HepG2 (cell line): Measurements from ENCODE around the gene PCDH12. TPM values are rescaled to one million over a fixed set of nuclear protein-coding genes. Genes with fewer than 3 reads are reported as not detected.

Source experiments
- CAMTA2 ChIP-seq: sonication (generic); formaldehyde crosslinking; IDR thresholded peaks from 2 replicates; pipeline ENCODE4 v1.4.0; 2020; ENCODE audit warnings: mild to moderate bottlenecking, missing genetic modification reagents, borderline replicate concordance
- HMG20B ChIP-seq: conservative IDR thresholded peaks from 2 replicates; pipeline ENCODE4 v1.6.1; 2016; ENCODE audit warnings: missing genetic modification reagents, missing compliant biosample characterization
- MYNN ChIP-seq: sonication (generic); formaldehyde crosslinking; IDR thresholded peaks from 2 replicates; pipeline ENCODE4 v1.4.0; 2020; ENCODE audit warnings: mild to moderate bottlenecking, low read depth, missing genetic modification reagents
- PLRG1 ChIP-seq: fragments of 450-650 bp; conservative IDR thresholded peaks from 2 replicates; pipeline ENCODE4 v1.6.1; 2016
- REL ChIP-seq: sonication (generic); formaldehyde crosslinking; conservative IDR thresholded peaks from 2 replicates; pipeline ENCODE4 v1.8.0; 2022; ENCODE audit warnings: mild to moderate bottlenecking, missing genetic modification reagents, moderate library complexity
- RELA ChIP-seq: sonication (generic); formaldehyde crosslinking; IDR thresholded peaks from 2 replicates; pipeline ENCODE4 v1.4.0; 2020; ENCODE audit warnings: missing genetic modification reagents
- SALL2 ChIP-seq: sonication (generic); formaldehyde crosslinking; IDR thresholded peaks from 2 replicates; pipeline ENCODE4 v1.8.1; 2023; ENCODE audit warnings: mild to moderate bottlenecking, missing genetic modification reagents, inconsistent platforms
- SMAD1 ChIP-seq: sonication (generic); formaldehyde crosslinking; IDR thresholded peaks from 2 replicates; pipeline ENCODE4 v1.4.0; 2020; ENCODE audit warnings: missing genetic modification reagents, low read depth, mild to moderate bottlenecking, borderline replicate concordance
- TSC22D2 ChIP-seq: sonication (generic); formaldehyde crosslinking; IDR thresholded peaks from 2 replicates; pipeline ENCODE4 v1.5.1; 2020; ENCODE audit warnings: missing genetic modification reagents, mild to moderate bottlenecking, borderline replicate concordance
- ZFAT ChIP-seq: sonication (generic); formaldehyde crosslinking; conservative IDR thresholded peaks from 2 replicates; pipeline ENCODE4 v1.8.1; 2023; ENCODE audit warnings: missing genetic modification reagents, inconsistent platforms
- ZNF224 ChIP-seq: sonication (generic); formaldehyde crosslinking; IDR thresholded peaks from 2 replicates; pipeline ENCODE4 v1.5.0; 2020; ENCODE audit warnings: mild to moderate bottlenecking, missing genetic modification reagents
- ZNF263 ChIP-seq: sonication (generic); formaldehyde crosslinking; IDR thresholded peaks from 2 replicates; pipeline ENCODE4 v1.4.0; 2020; ENCODE audit warnings: missing genetic modification reagents
- ZNF282 ChIP-seq: fragments of 450-650 bp; IDR thresholded peaks from 2 replicates; pipeline ENCODE4 v1.6.1; 2018; ENCODE audit not compliant: partially characterized antibody
- ZNF547 ChIP-seq: sonication (generic); formaldehyde crosslinking; IDR thresholded peaks from 2 replicates; pipeline ENCODE4 v1.5.1; 2020; ENCODE audit warnings: mild to moderate bottlenecking, missing genetic modification reagents
- ZNF570 ChIP-seq: sonication (generic); formaldehyde crosslinking; IDR thresholded peaks from 2 replicates; pipeline ENCODE4 v1.4.0; 2020; ENCODE audit warnings: mild to moderate bottlenecking, missing genetic modification reagents, borderline replicate concordance
- ZNF7 ChIP-seq: IDR thresholded peaks from 2 replicates; pipeline ENCODE4 v1.6.1; 2016; ENCODE audit warnings: missing biosample characterization, missing genetic modification reagents
- ZNF746 ChIP-seq: sonication (generic); formaldehyde crosslinking; IDR thresholded peaks from 2 replicates; pipeline ENCODE4 v1.8.0; 2022; ENCODE audit warnings: mild to moderate bottlenecking, missing genetic modification reagents
- ZNF768 ChIP-seq: sonication (generic); formaldehyde crosslinking; IDR thresholded peaks from 2 replicates; pipeline ENCODE4 v1.4.0; 2020; ENCODE audit warnings: missing genetic modification reagents
- polyA plus RNA-seq, 8 experiments: library from polyadenylated mRNA; depleted of rRNA in 3 of 8; stranded (reverse) in 7 of 8; unstranded in 1 of 8; fragments of >200 nt; fragmentation: Illumina TruSeq in 4 of 8; extraction: Trizol in 4 of 8; gene quantifications; 2 replicates each; pipeline versions ENCODE4 v1.2.1 to v1.2.3, GENCODE V29; 2011 to 2016; ENCODE audit warnings: low read depth in 4 of 8, missing spikeins in 1 of 8, mixed read lengths in 1 of 8; ENCODE audit not compliant: insufficient read depth in 1 of 8
- total RNA-seq, 5 experiments: library from RNA; depleted of rRNA; stranded (reverse); fragments of >200 nt; fragmentation: Illumina TruSeq; extraction: Trizol; gene quantifications; 2 replicates each; pipeline ENCODE4 v1.2.3, GENCODE V29; 2016; ENCODE audit warnings: low read depth in 1 of 5
- TF ChIP-seq, protein P1 (sequence below): sonication (generic); formaldehyde crosslinking; IDR thresholded peaks from 2 replicates; pipeline ENCODE4 v1.5.1; 2020; ENCODE audit warnings: missing genetic modification reagents, mild to moderate bottlenecking, borderline replicate concordance
- TF ChIP-seq, protein P2 (sequence below): sonication (generic); formaldehyde crosslinking; IDR thresholded peaks from 2 replicates; pipeline ENCODE4 v1.5.0; 2020; ENCODE audit warnings: missing genetic modification reagents
- TF ChIP-seq, protein P3 (sequence below): sonication (generic); formaldehyde crosslinking; IDR thresholded peaks from 2 replicates; pipeline ENCODE4 v1.8.0; 2022; ENCODE audit warnings: mild to moderate bottlenecking, missing genetic modification reagents; ENCODE audit not compliant: insufficient replicate concordance
- TF ChIP-seq, protein P4 (sequence below): sonication (generic); formaldehyde crosslinking; IDR thresholded peaks from 2 replicates; pipeline ENCODE4 v1.5.1; 2020; ENCODE audit warnings: mild to moderate bottlenecking, missing genetic modification reagents, moderate library complexity
- TF ChIP-seq, protein P5 (sequence below): sonication (generic); formaldehyde crosslinking; IDR thresholded peaks from 2 replicates; pipeline ENCODE4 v1.8.1; 2023; ENCODE audit warnings: mild to moderate bottlenecking, moderate library complexity, missing genetic modification reagents

The PCDH12 gene
- total and polyA plus RNA-seq, 2 of the 13 experiments (the other 11 are each of a cell fraction or from before 2014, with no cell fraction given) = not detected

DNA sequence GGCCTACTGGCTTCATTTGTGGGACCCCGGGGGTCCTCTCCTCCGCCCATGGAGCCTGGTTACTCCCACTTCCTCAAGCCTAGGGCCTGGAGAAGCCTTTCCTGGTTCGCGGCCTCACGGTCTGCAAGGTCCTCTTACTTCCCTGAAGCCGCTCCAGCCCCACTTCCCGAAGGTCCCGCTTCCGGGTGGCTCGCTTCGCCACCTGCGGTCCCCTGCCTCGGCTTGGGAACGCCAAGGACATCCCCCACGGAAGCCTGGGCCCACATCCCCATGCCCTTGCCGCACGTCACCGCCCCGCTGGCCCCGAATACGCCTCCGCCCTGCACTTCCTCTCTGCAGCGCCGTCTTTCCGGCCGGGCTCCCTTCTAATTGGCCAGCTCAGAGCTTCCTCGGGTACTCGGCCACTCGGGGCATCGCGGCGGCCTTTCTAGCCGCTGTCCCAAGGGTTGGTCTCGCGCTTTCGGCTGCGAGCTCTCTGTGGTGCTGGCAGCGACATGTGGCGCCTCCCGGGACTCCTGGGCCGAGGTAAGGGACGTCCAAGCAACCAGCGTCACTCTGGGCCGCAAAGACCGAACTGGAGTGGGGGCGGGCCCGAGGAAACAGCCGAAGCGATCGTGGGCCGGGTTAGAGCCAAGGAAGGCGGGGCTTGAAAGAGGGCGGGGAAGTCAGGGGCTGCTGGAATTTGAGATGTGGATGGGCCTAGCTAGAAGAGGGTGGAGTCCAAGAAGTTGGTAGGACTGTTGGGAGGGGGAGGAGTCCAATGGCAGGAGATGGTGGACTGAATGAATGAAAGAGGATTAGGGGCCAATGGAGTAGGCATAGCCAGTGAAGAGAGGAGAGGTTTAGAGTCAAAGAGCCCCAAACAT, 34.3 kb downstream of the PCDH12 start, which contains the start of gene DELE1 (continued):
- TF ChIP-seq MYNN (CRISPR knock-in tag) (peak; percentile 90; the same call in 1 of the 2 replicates), REL (CRISPR knock-in tag) (no peak), ZNF547 (CRISPR knock-in tag) (no peak; the same call in none of the 2 replicates), ZNF746 (CRISPR knock-in tag) (no peak), HMG20B (no peak), ZNF7 (no peak), ZNF263 (CRISPR knock-in tag) (0 out of 2 replicates have a peak, but pooled peaks have one; percentile 6), SMAD1 (CRISPR knock-in tag) (no peak), RELA (CRISPR knock-in tag) (peak; percentile 84; the same call in 1 of the 2 replicates), ZNF282 (no peak), ZNF224 (CRISPR knock-in tag) (no peak), ZFAT (no peak), PLRG1 (no peak), ZNF570 (CRISPR knock-in tag) (no peak), SALL2 (CRISPR knock-in tag) (peak; percentile 33; the same call in 1 of the 2 replicates), CAMTA2 (CRISPR knock-in tag) (no peak; the same call in 1 of the 2 replicates), ZNF768 (peak; percentile 81), TSC22D2 (CRISPR knock-in tag) (no peak; the same call in 1 of the 2 replicates)
- TF ChIP-seq, protein P1, sequence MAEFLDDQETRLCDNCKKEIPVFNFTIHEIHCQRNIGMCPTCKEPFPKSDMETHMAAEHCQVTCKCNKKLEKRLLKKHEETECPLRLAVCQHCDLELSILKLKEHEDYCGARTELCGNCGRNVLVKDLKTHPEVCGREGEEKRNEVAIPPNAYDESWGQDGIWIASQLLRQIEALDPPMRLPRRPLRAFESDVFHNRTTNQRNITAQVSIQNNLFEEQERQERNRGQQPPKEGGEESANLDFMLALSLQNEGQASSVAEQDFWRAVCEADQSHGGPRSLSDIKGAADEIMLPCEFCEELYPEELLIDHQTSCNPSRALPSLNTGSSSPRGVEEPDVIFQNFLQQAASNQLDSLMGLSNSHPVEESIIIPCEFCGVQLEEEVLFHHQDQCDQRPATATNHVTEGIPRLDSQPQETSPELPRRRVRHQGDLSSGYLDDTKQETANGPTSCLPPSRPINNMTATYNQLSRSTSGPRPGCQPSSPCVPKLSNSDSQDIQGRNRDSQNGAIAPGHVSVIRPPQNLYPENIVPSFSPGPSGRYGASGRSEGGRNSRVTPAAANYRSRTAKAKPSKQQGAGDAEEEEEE (CRISPR knock-in tag) = no peak; the same call in 1 of the 2 replicates
- TF ChIP-seq, protein P2, sequence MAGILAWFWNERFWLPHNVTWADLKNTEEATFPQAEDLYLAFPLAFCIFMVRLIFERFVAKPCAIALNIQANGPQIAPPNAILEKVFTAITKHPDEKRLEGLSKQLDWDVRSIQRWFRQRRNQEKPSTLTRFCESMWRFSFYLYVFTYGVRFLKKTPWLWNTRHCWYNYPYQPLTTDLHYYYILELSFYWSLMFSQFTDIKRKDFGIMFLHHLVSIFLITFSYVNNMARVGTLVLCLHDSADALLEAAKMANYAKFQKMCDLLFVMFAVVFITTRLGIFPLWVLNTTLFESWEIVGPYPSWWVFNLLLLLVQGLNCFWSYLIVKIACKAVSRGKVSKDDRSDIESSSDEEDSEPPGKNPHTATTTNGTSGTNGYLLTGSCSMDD (CRISPR knock-in tag) = no peak
- TF ChIP-seq, protein P3, sequence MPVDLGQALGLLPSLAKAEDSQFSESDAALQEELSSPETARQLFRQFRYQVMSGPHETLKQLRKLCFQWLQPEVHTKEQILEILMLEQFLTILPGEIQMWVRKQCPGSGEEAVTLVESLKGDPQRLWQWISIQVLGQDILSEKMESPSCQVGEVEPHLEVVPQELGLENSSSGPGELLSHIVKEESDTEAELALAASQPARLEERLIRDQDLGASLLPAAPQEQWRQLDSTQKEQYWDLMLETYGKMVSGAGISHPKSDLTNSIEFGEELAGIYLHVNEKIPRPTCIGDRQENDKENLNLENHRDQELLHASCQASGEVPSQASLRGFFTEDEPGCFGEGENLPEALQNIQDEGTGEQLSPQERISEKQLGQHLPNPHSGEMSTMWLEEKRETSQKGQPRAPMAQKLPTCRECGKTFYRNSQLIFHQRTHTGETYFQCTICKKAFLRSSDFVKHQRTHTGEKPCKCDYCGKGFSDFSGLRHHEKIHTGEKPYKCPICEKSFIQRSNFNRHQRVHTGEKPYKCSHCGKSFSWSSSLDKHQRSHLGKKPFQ (CRISPR knock-in tag) = no peak
- TF ChIP-seq, protein P4, sequence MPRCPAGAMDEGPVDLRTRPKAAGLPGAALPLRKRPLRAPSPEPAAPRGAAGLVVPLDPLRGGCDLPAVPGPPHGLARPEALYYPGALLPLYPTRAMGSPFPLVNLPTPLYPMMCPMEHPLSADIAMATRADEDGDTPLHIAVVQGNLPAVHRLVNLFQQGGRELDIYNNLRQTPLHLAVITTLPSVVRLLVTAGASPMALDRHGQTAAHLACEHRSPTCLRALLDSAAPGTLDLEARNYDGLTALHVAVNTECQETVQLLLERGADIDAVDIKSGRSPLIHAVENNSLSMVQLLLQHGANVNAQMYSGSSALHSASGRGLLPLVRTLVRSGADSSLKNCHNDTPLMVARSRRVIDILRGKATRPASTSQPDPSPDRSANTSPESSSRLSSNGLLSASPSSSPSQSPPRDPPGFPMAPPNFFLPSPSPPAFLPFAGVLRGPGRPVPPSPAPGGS = peak; percentile 90
- TF ChIP-seq, protein P5, sequence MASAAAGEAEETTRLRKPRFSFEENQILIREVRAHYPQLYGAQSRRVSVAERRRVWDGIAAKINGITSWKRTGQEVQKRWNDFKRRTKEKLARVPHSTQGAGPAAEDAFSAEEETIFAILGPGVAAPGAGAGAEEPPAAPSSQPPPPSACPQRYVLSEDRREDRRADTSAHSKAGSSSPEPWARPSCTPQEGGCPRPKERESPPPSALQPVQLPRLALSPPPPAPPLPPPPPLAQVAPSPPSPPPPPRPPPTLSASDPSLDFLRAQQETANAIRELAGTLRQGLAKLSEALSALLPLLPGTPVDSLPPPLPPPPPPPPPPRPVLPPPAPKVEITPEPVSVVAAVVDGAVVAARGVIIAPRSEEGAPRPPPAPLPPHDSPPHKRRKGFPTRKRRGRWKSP (CRISPR knock-in tag) = peak; percentile 66; the same call in 1 of the 2 replicates
